A549 (cell line): ENCODE data around the gene DHX30.

Experiments
- BHLHE40 ChIP-seq: IDR thresholded peaks from 2 replicates; pipeline ENCODE4 v1.6.1; 2012; ENCODE audit warnings: low read depth, low read length, inconsistent platforms
- CHD2 ChIP-seq: fragments of 150-350 bp; IDR thresholded peaks from 2 replicates; pipeline ENCODE4 v1.6.1; 2014; ENCODE audit warnings: low read length; ENCODE audit not compliant: partially characterized antibody
- JUNB ChIP-seq: fragments of >200 bp; sonication (Bioruptor Twin); formaldehyde crosslinking; IDR thresholded peaks from 2 replicates; pipeline ENCODE4 v1.6.1; 2016
- KDM1A ChIP-seq: fragments of 200-600 bp; sonication (generic); IDR thresholded peaks from 2 replicates; pipeline ENCODE4 v1.6.1; 2016; ENCODE audit warnings: low read depth, mild to moderate bottlenecking
- KDM5A ChIP-seq: fragments of 200-600 bp; sonication (generic); IDR thresholded peaks from 2 replicates; pipeline ENCODE4 v1.6.1; 2016; ENCODE audit warnings: antibody characterized with exemption, mild to moderate bottlenecking
- MAFK ChIP-seq: fragments of 450-650 bp; IDR thresholded peaks from 2 replicates; pipeline ENCODE4 v1.6.1; 2014; ENCODE audit not compliant: partially characterized antibody
- MAX ChIP-seq: IDR thresholded peaks from 2 replicates; pipeline ENCODE4 v1.6.1; 2012
- NR3C1 ChIP-seq: fragments of >200 bp; sonication (Bioruptor Twin); formaldehyde crosslinking; IDR thresholded peaks from 3 replicates; pipeline ENCODE4 v1.6.1; 2017
- POLR2A ChIP-seq: IDR thresholded peaks from 2 replicates; pipeline ENCODE4 v1.6.1; 2012; ENCODE audit warnings: mild to moderate bottlenecking, low read length
- RAD21 ChIP-seq, 2 experiments: fragments of >200 bp in 1 of 2; sonication (Bioruptor Twin) in 1 of 2; formaldehyde crosslinking in 1 of 2; IDR thresholded peaks in 1 of 2; conservative IDR thresholded peaks in 1 of 2; 2 replicates in 1 of 2; 3 replicates in 1 of 2; pipeline ENCODE4 v1.6.1; 2012 to 2018; ENCODE audit warnings: inconsistent platforms in 1 of 2
- REST ChIP-seq: fragments of 200-600 bp; sonication (generic); IDR thresholded peaks from 2 replicates; pipeline ENCODE4 v1.6.1; 2016; ENCODE audit warnings: antibody characterized with exemption, mild to moderate bottlenecking, moderate library complexity
- TF ChIP-seq, protein P1 (sequence below): fragments of >200 bp; sonication (Bioruptor Twin); formaldehyde crosslinking; IDR thresholded peaks from 3 replicates; pipeline ENCODE4 v1.5.1; 2016
- TF ChIP-seq, protein P2 (sequence below): fragments of 150-350 bp; IDR thresholded peaks from 2 replicates; pipeline ENCODE4 v1.6.1; 2014; ENCODE audit warnings: low read depth, mild to moderate bottlenecking, low read length

GRCh38 chr3:47802734-47803479 is at the start of gene DHX30:
- TF ChIP-seq KDM1A (no peak), MAX (no peak; the same call in 1 of the 2 replicates), POLR2A (peak; percentile 43), BHLHE40 (no peak), REST (no peak), CHD2 (no peak), RAD21 (conservative IDR thresholded peaks at IDR 0.05 in 1 of 2, IDR thresholded peaks at IDR 0.05 in 1 of 2) (no peak), NR3C1 (no peak), JUNB (no peak), MAFK (no peak), KDM5A (no peak)
- TF ChIP-seq, protein P1, sequence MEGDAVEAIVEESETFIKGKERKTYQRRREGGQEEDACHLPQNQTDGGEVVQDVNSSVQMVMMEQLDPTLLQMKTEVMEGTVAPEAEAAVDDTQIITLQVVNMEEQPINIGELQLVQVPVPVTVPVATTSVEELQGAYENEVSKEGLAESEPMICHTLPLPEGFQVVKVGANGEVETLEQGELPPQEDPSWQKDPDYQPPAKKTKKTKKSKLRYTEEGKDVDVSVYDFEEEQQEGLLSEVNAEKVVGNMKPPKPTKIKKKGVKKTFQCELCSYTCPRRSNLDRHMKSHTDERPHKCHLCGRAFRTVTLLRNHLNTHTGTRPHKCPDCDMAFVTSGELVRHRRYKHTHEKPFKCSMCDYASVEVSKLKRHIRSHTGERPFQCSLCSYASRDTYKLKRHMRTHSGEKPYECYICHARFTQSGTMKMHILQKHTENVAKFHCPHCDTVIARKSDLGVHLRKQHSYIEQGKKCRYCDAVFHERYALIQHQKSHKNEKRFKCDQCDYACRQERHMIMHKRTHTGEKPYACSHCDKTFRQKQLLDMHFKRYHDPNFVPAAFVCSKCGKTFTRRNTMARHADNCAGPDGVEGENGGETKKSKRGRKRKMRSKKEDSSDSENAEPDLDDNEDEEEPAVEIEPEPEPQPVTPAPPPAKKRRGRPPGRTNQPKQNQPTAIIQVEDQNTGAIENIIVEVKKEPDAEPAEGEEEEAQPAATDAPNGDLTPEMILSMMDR: no peak
- TF ChIP-seq, protein P2, sequence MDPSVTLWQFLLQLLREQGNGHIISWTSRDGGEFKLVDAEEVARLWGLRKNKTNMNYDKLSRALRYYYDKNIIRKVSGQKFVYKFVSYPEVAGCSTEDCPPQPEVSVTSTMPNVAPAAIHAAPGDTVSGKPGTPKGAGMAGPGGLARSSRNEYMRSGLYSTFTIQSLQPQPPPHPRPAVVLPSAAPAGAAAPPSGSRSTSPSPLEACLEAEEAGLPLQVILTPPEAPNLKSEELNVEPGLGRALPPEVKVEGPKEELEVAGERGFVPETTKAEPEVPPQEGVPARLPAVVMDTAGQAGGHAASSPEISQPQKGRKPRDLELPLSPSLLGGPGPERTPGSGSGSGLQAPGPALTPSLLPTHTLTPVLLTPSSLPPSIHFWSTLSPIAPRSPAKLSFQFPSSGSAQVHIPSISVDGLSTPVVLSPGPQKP: no peak
